Activated T-cell treated with anti-CD3 and anti-CD28 coated beads for 48 hours (primary cell): ENCODE measurements around the gene DNAJC30.
"Not testable (repeated sequence)": the region's sequence is repeated elsewhere in the genome, so short reads cannot be mapped to it uniquely, and the experiment has no call there.

Experiments
- DNase-seq: peaks from one replicate; pipeline ENCODE4 v3.0.0-alpha.2; 2020; ENCODE audit warnings: low read depth

DNAJC30 gene

DNA sequence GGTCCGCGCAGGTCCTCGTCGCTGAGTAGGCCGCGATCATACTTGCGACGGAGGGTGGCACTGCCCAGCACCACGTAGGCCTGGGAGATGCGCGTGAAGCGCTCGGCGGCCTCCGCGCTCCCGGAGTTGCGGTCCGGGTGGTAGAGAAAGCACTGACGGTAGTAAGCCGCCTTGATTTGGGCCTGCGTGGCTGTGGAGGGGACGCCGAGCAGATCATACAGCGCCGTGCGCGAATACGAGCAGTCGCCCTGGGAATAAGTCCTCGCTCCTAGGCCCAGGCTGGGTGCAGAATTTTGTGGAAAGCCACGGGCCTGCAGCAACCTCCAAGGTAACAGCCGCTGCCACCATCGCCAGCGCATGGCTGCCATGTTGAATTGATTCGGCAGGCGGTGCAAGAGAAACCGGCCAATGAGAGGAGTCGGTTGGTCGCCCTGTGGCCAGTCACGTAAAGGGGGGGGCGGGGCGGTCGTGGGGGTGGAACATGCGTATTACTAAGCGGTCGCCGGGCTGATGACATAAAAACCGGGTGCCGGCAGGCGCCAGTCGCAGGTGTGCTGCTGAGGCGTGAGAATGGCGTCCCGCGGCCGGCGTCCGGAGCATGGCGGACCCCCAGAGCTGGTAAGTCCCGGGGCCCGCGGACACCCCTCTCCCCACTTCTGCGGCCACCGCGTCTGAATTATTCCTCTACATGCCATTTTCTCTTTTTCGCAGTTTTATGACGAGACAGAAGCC is at the start of gene DNAJC30, which contains the start of gene BUD23:
TSS of gene DNAJC30 (minus strand) at position 398 of the 732 bp plus-strand sequence. CDS start at position 368, 30 bp downstream.
TSS of gene BUD23 (plus strand) at position 542 of the 732 bp plus-strand sequence. CDS start at position 571, 29 bp downstream.
- DNase-seq: peak; percentile 95

DNA sequence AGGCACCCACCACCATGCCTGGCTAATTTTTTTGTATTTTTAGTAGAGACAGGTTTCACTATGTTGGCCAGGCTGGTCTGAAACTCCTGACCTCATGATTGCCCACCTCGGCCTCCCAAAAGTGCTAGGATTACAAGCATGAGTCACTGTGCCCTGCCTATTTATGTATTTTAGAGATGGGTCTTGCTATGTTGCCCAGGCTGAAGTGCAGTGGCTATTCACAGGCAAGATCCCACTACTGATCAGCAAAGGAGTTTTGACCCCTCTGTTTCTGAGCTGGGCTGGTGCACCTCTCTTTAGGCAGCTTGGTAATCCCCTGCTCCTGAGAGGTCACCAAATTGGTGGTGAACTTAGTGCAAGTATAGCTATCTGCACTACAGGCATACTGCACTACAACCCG is 49.1 kb upstream of the DNAJC30 start:
- DNase-seq: no peak

DNA sequence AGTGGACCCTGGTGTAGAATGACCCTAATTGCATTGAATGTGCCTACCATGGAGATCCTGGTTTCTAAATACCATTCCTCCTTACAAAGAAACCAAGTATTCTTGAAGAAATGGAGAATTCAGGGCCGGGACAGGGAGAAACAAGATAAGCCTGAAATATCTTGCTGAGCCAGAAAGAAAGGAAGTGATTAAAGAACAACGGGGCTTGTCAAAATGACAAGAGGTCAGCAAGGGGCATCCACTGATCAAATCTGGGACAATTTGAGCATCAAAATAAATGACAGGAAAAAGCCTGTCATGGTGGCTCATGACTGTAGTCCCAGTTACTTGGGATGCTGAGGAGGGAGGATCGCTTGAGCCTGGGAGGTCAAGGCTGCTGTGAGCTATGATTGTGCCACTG is 47.2 kb upstream of the DNAJC30 start:
- DNase-seq: no peak

DNA sequence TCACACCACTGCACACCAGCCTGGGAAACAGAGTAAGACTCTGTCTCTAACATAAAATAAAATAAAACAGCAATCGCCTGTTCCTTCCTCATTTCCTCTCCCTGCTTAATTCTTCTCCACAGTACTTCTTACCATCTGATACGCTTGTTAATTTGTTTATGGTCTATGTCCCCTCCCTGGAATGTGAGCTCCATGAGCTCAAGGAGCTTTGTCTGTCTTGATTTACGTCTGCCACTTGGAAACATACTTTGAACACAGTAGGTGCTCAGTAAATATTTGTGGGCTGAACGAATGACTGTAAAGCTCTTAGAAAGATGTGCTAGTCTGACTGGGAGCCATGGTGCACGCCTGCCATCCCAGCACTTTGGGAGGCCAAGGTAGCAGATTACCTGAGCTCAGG is 45.3 kb upstream of the DNAJC30 start:
- no peak for DNase-seq

DNA sequence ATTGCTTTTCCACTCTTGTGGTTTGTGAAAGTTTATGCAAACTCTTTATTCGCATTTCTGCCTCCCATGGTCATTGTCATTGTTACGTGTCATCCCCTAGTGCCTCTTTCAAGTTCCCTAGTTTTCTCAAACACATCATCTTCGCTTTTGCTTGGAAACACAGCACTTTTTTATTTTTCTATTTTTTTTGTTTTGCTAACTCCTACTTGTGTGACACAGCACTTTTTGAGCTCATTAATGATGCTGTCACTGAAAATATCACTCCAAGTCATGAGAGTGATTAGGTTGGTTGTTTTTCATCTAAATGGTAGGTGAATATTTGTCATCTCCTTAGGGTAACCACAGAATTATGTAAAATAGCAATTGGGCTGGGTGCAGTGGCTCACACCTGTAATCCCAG is 44.7 kb upstream of the DNAJC30 start:
- no peak for DNase-seq

DNA sequence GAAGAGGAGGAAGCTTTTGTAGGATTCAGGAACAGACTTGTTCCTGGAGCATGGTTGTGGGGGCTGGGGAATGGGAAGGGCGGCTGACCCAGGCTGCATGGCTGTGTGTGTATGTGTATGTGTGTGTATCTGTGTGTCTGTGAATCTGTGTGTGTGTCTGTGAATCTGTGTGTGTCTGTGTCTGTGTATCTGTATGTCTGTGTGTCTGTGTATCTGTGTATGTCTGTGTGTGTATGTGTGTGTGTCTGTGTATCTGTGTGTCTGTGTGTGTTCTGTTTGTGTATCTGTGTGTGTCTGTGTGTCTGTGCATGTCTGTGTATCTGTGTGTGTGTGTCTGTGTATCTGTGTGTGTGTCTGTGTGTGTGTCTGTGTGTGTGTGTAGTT is 42.8 kb upstream of the DNAJC30 start:
- DNase-seq: no peak

DNA sequence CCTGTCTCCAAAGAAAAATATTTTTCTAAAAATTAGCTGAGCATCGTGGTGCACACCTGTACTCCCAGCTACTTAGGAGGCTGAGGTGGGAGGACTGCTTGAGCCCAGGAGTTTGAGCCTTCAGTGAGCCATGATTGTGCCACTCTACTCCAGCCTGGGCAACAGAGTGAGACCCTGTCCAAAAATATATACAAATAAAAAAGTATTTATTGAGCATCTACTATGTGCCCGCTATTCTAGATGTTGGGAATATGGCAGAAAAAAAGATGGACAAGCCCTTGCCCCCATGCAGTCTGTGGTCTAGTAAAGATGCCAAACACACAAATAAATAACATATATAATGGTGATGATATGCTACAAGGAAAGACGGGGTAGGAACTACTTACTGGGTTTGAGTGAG is 40.6 kb upstream of the DNAJC30 start:
- DNase-seq: no peak

DNA sequence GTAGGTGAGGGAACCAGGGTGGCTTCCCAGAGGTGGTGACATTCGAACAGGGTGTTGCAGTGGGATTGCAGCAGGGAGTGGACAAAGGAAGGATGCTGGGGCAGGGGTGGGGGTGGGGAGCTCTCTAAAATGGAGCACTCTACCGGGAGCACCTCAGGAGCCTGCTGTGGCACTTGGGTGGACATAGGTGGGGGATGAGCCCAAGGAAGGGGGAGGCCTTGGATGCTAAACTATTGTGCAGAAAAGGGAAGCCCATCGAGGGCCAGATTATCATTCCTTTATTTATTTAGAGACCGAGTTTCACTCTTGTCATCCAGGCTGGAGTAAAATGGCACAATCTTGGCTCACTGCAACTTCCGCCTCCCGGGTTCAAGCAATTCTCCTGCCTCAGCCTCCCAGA is 39.5 kb upstream of the DNAJC30 start:
- DNase-seq: no peak

DNA sequence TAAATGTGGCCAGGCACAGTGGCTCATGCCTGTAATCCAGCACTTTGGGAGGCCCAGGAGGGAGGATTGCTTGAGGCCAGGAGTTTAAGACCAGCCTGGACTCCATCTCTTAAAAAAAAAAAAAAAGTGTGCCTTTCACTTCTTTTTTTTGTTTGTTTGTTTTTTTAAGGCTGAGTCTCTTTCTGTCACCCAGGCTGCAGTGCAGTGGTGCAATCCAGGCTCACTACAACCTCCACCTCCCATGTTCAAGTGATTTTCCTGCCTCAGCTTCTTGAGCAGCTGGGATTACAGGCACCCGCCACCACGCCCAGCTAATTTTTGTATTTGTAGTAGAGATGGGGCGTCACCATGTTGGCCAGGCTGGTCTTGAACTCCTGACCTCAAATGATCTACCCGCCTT is 38.9 kb upstream of the DNAJC30 start:
- not testable (repeated sequence) for DNase-seq

DNA sequence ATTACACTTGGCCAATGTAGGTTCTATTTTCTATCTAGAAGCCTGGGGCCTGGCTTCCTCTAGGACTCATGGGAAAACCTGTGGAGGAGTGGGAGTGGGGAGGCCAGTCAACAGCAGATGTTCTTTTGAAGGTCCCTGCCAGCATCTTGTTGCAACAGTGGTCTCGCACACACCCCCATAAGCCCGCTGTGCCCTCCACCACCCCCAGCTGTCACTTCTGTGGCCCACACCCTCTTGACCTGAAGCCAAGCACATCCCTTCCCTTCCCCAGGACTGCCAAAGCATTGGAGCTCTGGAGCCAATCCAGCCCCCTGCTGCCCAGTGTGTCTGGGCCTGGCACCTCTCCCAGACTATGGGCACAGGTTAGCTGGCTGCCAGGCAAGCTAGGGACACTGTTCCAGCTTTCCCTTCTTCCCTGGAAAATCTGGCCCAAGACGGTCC is 38.1 kb upstream of the DNAJC30 start:
- no peak for DNase-seq

DNA sequence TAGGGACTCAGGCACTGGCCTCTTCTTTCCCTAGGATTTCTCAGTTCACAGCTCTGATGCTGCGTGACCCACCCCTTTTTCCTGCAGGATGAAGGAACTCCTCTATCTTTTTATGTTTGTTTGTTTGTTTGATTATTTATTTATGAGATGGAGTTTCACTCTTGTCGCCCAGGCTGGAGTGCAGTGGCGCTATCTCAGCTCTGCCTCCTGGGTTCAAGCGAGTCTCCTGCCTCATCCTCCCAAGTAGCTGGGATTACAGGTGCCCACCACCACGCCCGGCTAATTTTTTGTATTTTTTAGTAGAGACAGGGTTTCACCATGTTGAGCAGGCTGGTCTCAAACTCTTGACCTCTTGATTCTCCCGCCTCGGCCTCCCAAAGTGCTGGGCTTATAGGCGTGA is 37.2 kb upstream of the DNAJC30 start:
- DNase-seq: not testable (repeated sequence)

DNA sequence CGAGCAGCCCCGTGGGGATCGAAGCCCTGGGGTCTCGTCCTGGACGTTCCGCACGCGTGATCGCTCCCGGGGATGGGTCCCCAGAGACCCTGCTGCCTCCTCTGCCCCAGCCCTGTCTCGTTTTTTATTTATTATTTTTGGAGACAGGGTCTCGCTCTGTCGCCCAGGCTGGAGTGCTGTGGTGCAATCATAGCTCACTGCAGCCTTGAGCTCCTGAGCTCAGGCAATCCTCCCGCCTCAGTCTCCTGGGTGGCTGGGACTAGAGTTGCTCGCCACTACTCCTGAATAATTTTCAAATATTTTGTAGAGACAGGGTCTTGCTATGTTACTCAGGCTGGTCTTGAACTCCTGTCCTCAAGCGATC is 36.5 kb upstream of the DNAJC30 start:
- DNase-seq: no peak

DNA sequence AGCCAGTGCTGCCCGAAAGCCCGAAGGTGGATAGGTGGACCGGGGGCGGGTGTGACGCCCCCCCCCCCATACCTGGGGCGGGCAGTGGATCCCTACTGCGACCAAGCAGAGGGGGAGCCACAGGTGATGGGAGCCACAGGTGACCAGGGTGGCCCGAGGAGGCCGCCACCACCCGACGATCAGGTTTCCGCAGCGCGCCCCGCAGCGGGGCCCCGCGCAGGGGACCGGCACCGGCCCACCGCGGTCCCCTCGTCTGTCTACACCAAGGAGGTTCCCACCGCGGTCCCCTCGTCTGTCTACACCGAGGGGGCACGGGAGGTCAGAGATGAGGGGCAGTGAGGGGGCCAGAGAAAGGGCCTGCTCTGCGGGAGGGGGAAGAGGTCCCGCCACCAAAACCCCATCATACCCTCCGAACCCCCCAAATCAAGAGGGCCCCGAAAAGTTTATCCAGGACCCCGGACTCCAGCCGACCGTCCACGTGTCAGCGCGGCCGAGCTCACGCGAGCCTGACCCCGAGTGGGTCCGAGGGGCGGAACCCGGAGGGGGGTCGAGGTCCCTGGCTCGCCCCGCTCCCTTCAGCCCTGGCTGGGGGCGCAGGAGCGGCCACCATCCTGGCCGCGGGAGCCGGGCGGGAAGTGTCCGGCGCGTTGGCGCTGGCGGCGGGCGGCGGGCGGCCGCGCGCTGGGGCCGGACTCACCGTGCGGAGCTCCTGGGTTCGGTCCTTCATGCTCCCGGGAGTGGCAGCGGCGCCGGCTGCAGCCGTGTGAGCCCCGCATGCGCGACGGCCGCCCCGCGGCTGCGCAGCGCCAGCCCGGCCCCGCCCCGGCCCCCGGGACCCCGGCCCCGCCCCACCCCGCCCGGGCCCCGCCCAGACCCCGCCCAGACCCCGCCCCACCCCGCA is 35.9 kb upstream of the DNAJC30 start, which contains the start of gene STX1A:
TSS of gene STX1A (minus strand) at position 765 of the 901 bp plus-strand sequence. CDS start at position 727, 38 bp downstream.
- DNase-seq: peak; percentile 77

DNA sequence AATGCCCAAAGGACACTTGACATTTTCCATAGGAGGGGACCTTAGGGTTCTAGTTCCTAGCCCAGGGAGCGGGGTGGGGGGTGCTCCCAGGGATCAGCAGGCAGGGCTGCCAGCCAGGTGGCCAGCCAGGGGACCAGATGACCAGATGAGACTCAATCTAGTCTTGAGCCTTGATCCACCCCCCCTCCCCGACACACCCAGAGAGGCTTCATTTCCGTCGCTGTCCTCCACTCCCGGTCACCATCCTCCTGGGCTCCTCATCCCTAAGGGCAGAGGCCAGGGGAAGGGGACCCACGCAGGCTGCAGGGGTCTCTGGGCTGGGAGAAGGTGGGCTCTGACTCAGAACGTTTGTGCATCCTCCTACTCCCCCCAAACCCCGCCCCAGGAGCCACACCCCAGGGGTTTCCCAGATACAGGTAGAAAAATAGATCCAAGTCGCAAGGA is 35.2 kb upstream of the DNAJC30 start:
- no peak for DNase-seq

DNA sequence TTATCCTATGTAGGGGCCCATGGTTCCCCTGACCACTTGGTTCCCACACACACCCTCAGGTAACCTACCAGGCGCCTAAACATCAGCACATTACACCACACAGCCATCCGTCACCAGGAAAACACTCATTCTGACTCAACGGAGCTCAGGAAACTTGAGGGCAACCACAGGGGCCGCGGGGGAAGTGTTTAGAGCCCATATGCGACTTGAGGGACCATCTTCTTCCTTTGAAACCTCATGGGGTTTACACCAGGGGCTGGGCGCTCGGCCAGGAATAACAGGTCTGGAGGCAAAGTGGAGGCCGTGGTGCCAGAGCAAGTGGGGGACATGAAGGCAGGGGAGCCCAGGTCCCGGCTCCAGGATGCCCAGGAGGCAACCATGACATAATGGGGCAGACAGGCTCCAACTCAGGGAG is 34.7 kb upstream of the DNAJC30 start:
- peak; percentile 74 for DNase-seq

DNA sequence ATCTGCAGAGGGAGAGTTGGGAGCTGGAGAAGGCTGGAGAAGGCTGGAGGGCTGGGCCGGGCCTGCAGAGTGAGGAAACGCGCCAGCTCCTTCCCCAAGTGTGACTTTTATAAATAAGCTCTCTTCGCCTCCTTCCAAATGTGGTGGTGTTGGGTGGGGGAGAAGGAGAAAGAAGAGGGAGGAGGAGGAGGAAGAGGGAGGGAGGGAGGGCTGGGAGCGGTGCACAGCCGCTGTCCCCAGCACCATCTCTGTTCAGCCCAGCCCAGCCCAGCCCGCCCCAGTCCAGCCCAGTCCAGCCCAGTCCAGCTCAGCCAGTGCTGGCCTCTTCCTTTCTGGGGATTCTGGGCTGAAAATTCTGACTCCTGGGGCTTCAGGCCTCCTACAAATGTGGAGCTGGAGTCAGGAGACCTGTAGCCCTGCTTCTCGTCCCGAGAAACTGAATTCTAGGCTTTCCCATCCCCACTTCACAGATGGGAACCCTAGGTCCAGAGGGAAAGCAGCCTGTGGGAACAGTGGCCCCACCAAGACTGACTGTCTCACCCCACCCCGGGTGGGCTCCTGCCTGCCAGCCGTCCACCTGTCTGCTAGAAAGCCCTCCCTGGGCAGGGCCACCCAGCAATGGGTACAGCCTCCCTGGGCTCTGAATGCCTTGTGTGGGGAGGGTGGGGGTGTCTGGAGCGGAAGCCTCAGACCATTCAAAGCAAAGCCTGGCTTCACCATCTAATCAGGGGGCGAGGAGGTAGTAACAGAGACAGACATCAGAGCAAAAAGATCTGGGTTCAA is 34.0 kb upstream of the DNAJC30 start:
- no peak for DNase-seq

DNA sequence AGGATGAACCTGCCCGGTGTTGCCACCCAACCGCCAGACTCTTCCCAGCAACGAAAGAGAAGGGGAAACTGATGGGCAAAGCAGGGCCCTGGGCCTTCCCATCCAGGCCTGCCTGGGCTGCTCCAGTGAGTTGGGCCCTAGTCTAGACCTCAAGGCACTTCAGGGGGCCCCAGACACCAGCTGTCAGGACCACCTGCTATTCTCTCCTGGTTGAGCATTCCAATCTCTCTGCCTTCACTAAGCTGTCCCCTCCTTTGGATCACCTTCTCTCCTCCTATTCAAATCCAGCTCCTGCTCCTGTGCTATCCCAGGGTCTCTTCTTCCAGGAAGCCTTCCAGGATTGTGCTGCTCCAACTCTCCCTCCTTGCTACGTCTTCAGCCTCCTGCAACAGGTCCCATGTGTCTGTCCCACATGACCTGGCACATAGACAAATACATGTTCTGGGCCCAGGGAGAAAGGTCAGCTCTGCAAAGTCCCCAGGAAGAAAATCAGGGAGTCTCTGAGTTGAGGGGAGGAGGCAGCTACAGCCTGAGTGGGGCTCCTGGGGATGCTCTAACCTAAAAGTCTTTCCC is 33.2 kb upstream of the DNAJC30 start:
- no peak for DNase-seq

DNA sequence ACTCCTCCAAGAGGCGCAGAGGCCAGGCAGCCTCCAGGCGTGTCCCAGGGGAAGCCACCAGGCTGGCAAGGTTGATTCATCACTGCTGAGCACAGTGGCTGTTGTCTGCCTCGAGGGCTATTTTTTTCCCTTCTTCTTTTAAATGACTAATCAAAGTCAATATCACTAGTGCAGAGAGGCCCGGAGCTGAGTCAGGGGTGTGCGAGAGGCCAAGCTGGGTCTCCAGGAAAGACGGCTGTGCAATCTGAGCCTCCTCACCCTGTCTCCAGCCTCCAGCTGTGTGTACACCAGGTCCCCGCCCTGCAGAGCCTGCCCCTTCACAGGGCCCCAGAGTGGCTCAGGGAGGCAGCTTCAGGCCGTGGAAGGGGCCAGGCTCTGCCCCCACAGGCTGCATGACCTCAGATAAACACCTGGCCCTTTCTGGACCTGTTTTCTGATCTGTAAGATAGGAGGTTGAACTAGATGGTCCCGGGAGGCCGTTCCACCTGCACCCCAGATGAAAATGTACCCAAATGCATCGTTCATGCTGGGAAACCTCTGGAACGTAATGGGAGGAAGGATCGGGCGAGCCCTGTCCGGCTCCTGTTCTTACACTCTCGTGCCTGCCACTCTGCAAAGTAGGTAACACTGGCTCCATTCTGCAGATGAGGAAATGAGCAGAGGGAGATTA is 32.5 kb upstream of the DNAJC30 start:
- DNase-seq: peak; percentile 64

DNA sequence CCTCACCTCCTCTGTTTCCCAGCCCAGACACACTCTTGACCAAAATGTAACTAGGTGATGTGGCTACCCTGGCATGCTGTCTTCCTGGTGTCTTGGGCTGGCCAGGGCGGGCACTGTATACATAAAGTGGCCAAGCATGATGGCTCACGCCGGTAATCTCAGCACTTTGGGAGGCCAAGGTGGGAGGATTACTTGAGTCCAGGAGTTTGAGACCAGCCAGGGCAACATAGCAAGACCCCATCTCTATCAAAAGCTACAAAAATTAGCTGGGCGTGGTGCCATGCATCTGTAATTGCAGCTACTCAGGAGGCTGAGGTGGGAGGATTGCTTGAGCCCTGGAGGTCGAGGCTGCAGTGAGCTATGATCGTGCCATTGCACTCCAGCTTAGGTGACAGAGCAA is 30.1 kb upstream of the DNAJC30 start:
- not testable (repeated sequence) for DNase-seq

DNA sequence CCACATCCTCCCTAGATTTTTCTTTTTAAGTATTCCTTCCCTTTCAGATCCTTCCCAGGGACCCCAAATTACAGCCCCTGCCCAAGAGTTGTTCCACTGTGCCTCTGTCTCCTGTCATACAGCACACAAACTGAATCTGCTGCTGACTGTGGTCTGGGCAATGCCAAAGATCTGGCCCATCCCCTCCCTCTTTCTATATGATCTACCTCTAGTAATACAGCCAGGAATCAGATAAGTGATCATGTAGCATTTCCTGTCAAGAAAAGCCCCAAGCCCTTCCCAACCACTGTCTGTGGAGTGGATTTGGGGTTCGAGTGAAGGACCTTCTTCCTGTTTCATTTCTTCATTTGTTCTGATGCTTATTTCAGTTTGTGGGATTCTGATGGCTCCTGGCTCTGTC is 29.5 kb upstream of the DNAJC30 start:
- no peak for DNase-seq

DNA sequence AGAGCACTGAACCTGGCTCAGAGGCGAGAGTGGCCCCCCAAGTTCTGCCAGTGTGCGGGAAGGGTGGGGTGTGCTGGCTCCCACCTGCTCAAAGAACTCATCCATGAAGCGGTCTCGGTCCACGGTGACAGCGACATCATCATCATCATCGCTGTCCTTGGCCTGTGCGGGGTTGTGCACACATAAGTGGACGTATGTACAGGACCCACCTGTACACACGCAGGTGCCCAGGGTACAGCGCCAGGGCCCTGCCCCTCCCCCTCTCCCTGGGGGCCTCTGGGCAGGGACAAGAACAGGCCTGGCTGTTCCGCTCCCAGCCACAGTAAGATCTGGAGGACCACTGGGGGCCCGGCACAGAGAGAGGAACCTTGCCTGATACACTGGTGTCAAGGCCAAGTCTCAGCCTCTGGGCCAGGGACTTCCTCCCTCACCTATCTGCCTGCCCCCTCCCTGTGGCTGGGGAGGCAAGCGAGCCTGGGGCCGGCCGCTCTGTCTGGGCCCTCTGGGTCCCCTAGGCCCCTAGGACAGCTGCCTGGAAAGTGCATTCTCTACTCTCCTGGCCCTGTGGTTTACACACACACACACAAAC is 25.8 kb upstream of the DNAJC30 start:
- DNase-seq: no peak
